HG03354 (cell line): ENCODE measurements around the gene MYOCOS.
"Not testable (repeated sequence)": the region's sequence is repeated elsewhere in the genome, so short reads cannot be mapped to it uniquely, and the experiment has no call there.

Experiments
- ATAC-seq: cut with Tn5 transposase; IDR thresholded peaks from one replicate; pipeline ENCODE4 v1.9.1; 2021; ENCODE audit warnings: mild to moderate bottlenecking; ENCODE audit not compliant: unreplicated experiment, poor library complexity, severe bottlenecking

Gene MYOCOS

GRCh38 chr1:171622152-171622462 is at the start of gene MYOCOS:
Gene MYOCOS, plus strand, starts transcription at chr1:171622243. Its CDS starts 1,641 bp downstream, at chr1:171623884.
- no peak for ATAC-seq

DNA sequence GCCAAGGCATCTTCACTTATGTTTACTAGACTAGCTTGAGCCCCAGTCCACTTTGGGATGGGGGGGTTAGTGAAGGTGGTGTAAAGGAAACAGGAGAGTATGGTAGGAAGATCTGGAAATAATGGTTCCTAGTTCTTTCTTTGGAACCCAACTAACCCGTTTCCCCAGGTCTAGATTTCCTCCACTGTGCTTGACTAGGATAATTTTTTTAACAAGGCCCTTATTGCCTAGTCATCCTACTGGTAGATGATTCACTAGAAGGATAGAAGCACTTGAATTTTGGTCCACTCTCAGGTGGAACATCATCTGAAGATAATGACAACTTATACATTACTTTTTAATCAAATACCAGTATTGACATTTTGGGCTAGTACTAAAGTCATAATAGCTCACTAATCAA is 45.9 kb upstream of the MYOCOS start:
- no peak for ATAC-seq

DNA sequence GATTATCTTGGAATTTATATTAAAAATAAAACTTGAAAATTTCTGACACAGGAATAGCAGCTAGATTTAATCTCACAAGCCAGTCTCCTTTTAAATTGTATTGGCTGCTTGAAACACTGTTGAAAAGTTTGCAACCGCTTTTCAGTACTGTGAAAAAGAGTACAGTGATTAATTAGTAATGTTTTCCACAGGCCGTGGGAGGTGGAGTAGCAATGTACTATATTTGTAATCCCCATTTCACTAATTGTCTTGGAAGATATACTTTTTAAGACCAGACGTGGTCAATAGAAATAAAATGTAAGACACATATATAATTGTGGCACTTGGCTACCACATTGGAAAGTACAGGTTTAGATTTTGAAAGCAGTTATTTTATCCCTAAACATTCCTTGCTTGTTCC is 40.8 kb upstream of the MYOCOS start:
- ATAC-seq, result no peak

GRCh38 chr1:171581766-171582165 is 40.3 kb upstream of the MYOCOS start:
- ATAC-seq, result no peak

- ATAC-seq, result no peak
These were observed 39.5 kb upstream of the MYOCOS start for GRCh38 chr1:171582589-171582988.

GRCh38 chr1:171583591-171584201 is 38.3 kb upstream of the MYOCOS start:
- no peak for ATAC-seq

DNA sequence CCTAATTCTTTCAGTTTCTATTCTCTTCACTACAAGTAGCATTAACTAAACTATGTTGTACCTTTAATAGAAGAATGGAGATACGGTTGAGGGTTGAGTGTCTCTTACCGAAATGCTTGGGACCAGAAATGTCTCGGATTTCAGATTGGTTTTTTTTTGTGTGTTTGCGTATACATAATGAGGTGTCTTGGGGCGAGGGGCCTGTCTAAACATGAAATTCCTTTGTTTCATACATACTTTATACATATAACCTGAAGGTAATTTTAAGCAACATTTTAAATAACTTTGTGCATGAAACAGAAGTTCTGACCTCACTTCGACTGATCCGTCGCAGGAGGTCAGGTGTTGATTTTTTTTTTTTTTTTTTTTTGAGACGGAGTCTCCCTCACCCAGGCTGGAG is 36.3 kb upstream of the MYOCOS start:
- ATAC-seq, result no peak

- no peak for ATAC-seq
These were observed 33.8 kb upstream of the MYOCOS start for GRCh38 chr1:171588230-171588629.

- ATAC-seq, result no peak
These were observed 32.0 kb upstream of the MYOCOS start for GRCh38 chr1:171590022-171590421.

DNA sequence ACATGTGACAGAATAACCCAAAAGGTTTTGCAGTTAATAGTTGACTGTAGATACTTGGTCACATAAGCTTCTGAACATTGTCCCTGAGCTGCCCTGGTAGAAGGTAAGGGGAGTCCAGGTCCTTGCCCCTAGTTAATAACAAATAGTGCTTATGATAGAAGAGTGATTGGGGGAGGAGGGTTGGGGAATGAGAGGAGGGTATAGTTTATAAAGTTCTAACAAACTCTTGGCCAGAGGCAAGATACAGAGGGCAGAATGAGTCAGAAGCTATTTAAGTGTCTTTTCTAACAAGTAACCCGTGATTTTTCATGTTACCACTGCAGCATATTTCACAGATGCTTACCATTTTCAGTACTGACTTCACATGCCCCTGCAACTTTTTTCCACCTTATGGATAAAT is 26.7 kb upstream of the MYOCOS start:
- no peak for ATAC-seq

DNA sequence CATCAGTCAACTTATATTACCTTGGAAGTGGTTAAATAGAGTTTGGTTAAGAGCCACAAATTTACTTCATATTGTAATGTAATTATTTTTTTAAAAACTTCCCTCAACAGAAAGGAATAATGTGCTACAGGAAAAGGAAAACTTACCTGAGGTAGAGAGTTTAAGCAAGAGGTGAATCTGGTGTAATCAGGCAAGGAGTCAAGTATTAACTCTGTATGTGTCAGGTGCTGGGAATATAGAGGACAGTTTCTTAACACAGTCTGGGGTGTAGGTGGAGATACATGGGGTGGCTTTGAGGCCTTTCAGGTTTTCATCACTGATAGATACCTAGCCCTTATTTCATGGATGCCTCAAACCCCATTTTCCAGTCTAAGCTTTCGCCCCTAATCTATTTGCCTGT is 25.9 kb upstream of the MYOCOS start:
- ATAC-seq, result no peak

- ATAC-seq, result no peak
These were observed 25.3 kb upstream of the MYOCOS start for GRCh38 chr1:171596705-171597104.

- ATAC-seq, result no peak
These were observed 24.8 kb upstream of the MYOCOS start for GRCh38 chr1:171597203-171597602.

DNA sequence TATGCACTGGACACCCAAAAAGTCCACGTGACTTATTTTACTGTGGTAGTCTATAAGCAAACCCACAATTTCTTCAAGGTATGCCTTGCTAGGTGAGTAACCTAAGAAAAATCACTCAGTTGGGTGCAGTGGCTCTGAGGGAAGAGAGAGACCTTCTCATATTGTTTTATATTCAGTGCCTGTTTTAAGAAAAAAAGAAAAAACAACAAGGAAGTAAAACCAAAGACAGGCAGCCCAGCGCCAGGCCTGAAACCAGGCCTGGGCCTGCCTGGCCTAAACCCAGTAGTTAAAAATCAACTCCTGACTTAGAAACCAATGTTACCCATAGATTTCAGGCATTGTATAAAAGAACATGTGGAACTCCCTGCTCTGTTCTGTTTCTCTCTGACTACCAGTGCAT is 21.7 kb upstream of the MYOCOS start:
- peak; percentile 44 for ATAC-seq

- peak; percentile 32 for ATAC-seq
These were observed 21.2 kb upstream of the MYOCOS start for GRCh38 chr1:171600862-171601261.

DNA sequence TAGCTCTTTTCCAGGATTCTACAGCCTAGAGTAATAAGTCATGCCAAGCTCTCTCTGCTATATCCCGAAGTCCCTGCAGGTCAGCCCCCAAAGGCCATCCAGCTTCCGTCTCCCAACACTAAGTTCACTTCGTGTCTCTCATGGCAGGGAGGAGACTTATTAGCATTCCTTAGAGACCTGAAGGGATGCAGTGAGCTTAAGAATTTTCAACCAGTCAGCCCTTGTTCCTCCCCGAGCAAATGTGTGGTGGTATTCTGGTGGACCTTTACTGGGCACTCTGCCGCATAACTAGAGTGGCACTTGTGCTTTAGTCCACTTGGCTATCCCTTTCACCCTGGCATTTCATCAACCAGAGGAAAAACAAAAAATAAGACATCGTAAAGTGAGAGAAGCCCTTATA is 19.0 kb upstream of the MYOCOS start:
- not testable (repeated sequence) for ATAC-seq

DNA sequence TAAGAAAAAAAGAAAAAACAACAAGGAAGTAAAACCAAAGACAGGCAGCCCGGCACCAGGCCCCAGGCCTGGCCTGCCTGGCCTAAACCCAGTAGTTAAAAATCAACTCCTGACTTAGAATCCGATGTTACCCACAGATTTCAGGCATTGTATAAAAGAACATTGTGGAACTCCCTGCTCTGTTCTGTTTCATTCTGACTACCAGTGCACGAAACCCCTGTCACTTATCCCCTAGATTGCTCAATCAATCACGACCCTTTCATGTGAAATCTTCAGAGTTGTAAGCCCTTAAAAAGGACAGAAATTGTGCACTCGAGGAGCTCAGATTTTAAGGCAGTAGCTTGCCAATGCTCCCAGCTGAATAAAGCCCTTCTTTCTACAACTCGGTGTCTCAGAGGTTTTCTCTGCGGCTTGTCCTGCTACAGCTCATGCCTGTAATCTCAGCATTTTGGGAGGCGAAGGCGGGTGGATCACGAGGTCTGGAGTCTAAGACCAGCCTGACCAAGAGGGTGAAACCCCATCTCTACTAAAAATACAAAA is 15.6 kb upstream of the MYOCOS start:
- ATAC-seq, result peak; percentile 71

DNA sequence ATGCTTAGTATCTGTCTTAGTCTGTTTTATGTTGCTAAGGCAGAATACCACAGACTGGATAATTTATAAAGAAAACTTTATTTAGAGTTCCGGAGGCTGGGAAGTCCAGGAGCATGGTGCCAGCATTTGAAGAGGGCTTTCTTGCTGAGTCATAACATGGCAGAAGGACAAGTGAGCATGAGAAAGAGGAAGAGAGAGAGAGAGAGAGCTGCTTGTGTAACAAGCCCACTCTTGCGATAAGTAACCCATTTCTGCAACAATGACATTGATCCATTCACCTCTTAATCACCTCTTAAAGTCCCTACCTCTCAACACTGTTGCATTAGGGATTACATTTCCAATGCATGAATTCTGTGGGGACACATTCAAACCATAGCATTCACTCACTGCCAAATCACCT is 11.7 kb upstream of the MYOCOS start:
- ATAC-seq, result peak; percentile 54

DNA sequence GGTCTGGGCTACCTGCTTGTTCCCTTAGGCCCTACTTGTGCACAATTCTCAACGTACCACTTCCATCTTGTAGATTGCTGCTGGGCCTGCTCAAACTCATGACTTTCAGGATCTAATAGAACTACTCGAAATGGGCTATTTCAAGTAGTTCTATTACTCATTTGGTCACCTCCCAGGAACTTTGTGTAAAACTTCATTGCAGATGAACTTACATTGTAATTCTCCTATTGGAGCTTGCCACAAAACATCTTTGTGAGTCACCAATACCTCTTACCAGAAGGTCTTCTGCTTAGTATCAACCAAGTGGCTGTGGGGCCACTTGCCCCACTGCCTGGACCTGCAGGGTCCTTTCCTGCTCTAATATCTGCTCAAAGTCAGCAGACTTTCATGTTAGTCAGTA is 10.7 kb upstream of the MYOCOS start:
- no peak for ATAC-seq

DNA sequence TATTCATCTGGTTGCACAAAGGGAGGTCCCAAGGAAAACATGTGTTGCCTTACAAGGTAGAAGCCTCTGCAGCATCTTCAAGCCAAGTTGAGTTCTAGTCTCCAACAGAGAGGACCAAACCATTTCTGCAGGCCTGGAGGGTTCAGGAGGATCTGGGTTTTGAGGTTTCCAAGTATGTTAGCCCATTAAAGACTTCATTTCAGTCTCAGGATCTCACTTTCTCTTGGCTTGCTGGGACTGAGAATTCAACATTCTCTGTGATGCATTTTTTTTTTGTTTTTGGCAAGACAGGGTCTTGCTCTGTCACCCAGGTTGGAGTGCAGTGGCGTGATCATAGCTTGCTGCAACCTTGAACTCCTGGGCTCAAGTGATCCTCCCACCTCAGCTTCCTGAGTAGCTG is 8.8 kb upstream of the MYOCOS start:
- ATAC-seq, result no peak

- ATAC-seq, result peak; percentile 52
These were observed 6.7 kb upstream of the MYOCOS start for GRCh38 chr1:171615122-171615906.
